Activated naive CD8-positive, alpha-beta T cell treated with anti-CD3 and anti-CD28 coated beads, Interleukin-2, amount 50 U/mL, for 24 hours (primary cell): ENCODE results near the gene SLC8A1.

Source experiments
- ATAC-seq: fragments of 150-1000 bp; cut with Tn5 transposase; one replicate; pipeline ENCODE4 v1.10.0; 2021
- DNase-seq: peaks from one replicate; pipeline ENCODE4 v3.0.0; 2021
- H3K27ac Mint-ChIP-seq: one replicate; pipeline ENCODE4 v1.8.0; 2021; ENCODE audit warnings: mild to moderate bottlenecking, mixed read lengths
- H3K27me3 Mint-ChIP-seq: one replicate; pipeline ENCODE4 v1.8.0; 2021; ENCODE audit warnings: mixed read lengths
- H3K36me3 Mint-ChIP-seq: one replicate; pipeline ENCODE4 v1.8.0; 2021; ENCODE audit warnings: low read depth, mixed read lengths
- H3K4me1 Mint-ChIP-seq: one replicate; pipeline ENCODE4 v1.8.0; 2021; ENCODE audit warnings: mixed read lengths
- H3K4me3 Mint-ChIP-seq: one replicate; pipeline ENCODE4 v1.8.0; 2021; ENCODE audit warnings: mild to moderate bottlenecking, moderate library complexity, mixed read lengths
- H3K9me3 Mint-ChIP-seq: one replicate; pipeline ENCODE4 v1.8.0; 2021; ENCODE audit warnings: mixed read lengths

SLC8A1 gene

DNA sequence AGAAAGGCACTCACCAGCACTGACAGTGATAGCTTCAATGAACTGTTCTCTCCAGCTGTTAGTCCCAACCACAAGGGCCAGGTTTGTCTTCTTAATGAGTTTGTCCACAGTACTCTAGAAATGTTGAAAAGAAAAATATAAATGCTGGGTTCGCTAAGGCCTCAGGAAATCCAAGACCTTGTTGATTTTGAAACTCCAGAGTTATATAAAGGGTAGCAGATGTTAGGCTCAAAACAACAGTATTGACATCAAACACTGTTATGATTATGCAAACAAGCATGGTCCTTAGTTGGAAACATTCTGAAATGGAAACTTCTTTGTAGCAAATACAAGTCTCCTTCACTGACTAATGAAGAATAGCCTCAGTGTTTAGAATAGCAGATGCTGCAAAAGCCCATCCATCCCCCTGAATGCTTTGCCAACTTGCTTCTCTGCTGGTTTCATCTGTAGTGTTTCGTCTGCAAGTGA is 291.1 kb downstream of the SLC8A1 start:
- H3K27ac Mint-ChIP-seq: no peak overlapping the region
- H3K27me3 Mint-ChIP-seq: no peaks in the 10 kb centered on the region
- no peaks in the 10 kb centered on the region for H3K36me3 Mint-ChIP-seq
- DNase-seq (no peak), ATAC-seq (no peak)
- no peaks in the 10 kb centered on the region for H3K9me3 Mint-ChIP-seq
- H3K4me1 Mint-ChIP-seq: no peaks in the 10 kb centered on the region
- no peak overlapping the region for H3K4me3 Mint-ChIP-seq

DNA sequence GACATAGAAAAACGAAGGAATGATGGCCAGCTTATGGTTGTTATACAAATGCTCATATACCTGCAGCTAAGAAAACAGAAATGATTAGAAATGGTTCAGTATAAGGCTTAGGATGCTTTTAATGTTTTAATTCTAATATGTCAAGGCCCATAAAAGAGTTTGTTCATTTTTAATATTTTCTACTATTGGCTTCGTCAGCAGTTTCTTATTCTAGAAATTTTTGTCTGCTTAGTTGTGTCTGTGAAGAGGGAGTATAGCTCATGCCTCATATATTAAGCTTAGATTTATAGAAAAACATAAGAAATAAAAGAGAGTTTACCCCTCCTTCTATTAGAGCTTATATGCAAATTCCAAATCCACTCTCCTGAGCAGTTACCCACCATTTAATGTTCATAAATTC is 292.6 kb downstream of the SLC8A1 start:
- Mint-ChIP-seq H3K27ac (no peak overlapping the region), H3K27me3 (no peaks in the 10 kb centered on the region), H3K4me3 (no peak overlapping the region), H3K9me3 (no peaks in the 10 kb centered on the region), H3K36me3 (no peaks in the 10 kb centered on the region), H3K4me1 (no peaks in the 10 kb centered on the region)
- ATAC-seq (no peak), DNase-seq (no peak)

DNA sequence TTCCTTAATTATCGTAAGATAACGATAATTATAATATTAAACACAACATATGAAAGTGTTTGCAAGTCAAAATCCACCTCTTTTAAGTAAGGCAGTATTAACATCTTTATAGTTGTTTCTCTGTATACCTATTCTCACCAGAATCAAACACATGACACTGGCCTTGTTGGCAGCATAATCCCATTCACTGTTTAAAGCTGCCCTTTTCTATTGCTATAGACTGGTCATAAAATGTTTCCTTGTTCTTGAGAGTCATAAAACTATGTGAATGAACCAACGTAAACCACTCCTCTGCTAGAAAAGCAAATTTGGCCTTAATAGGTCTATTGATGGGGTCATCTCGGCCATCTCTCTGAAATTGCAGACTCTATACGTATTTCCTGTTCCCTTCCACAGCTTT is 293.1 kb downstream of the SLC8A1 start:
- DNase-seq: no peak
- Mint-ChIP-seq H3K36me3 (no peaks in the 10 kb centered on the region), H3K9me3 (no peaks in the 10 kb centered on the region), H3K27ac (no peak overlapping the region), H3K4me3 (no peak overlapping the region), H3K4me1 (no peaks in the 10 kb centered on the region), H3K27me3 (no peaks in the 10 kb centered on the region)
- ATAC-seq: no peak

DNA sequence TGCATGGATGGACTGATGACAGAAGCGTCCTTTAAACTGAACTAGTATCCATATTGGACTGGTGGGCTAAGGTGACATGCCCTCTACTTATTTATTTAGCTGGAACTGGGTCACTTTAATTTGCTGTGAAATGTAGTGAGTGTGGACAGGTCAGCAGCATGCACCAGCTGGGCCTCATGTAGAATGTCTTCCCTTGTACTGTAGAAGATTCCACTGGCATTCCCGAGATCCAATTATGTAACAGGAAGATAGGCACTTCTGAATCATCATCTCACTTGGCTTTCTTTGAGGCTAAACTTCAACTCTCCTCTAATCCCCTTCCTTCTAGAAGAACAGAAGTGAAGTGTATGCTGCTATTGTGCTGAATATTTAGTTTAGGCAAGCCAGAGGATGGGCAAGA is 296.2 kb downstream of the SLC8A1 start:
- Mint-ChIP-seq H3K27ac (no peak overlapping the region), H3K27me3 (peaks cover 2% of the 10 kb centered on the region), H3K36me3 (no peaks in the 10 kb centered on the region), H3K9me3 (no peaks in the 10 kb centered on the region), H3K4me1 (no peaks in the 10 kb centered on the region), H3K4me3 (no peak overlapping the region)
- DNase-seq (no peak), ATAC-seq (no peak)

DNA sequence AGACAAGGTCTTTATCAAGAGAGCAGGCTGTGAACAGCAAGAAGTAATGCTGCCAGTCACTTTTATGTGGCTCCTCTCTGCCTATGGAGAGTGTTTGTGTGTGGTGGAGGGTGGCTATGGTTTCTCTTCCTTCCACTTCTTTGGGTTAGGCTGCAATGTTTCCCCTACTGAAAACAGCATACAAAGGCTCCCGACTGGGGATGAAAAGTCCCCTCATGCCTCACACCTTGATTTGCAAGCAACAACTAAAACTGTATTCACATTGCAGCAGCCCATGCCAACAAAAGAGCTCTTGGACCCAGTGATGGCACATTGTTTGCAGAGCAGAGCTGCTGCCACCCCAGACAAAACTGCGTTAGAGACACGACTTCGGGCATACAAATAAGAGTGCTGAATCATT is 301.6 kb downstream of the SLC8A1 start:
- H3K27me3 Mint-ChIP-seq: peaks cover 3% of the 10 kb centered on the region
- no peak for DNase-seq
- no peak overlapping the region for H3K27ac Mint-ChIP-seq
- no peak for ATAC-seq
- H3K36me3 Mint-ChIP-seq: no peaks in the 10 kb centered on the region
- no peaks in the 10 kb centered on the region for H3K4me1 Mint-ChIP-seq
- no peaks in the 10 kb centered on the region for H3K9me3 Mint-ChIP-seq
- H3K4me3 Mint-ChIP-seq: no peak overlapping the region

DNA sequence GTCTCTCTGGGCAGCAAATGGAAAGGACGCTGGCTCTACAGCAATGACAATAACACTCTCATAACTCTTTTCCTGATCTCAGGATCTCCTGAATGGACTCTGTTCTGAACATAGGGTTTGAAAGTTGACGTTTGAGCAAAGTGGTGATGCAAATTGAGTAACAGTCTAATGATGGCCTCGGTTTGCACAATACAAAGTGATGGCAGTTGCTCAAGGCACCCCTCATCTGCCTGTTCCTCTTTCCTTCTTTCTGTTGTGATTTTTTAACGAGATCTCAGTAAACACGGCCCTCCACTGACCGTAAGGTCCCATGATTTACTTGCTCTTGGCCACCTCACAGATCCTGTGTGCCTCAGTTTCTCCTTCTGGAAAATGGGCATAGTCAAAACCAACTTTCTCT is 303.6 kb downstream of the SLC8A1 start:
- DNase-seq: no peak
- Mint-ChIP-seq H3K4me1 (no peaks in the 10 kb centered on the region), H3K4me3 (no peak overlapping the region), H3K27me3 (peaks cover 3% of the 10 kb centered on the region), H3K27ac (no peak overlapping the region), H3K9me3 (no peaks in the 10 kb centered on the region), H3K36me3 (no peaks in the 10 kb centered on the region)
- no peak for ATAC-seq

DNA sequence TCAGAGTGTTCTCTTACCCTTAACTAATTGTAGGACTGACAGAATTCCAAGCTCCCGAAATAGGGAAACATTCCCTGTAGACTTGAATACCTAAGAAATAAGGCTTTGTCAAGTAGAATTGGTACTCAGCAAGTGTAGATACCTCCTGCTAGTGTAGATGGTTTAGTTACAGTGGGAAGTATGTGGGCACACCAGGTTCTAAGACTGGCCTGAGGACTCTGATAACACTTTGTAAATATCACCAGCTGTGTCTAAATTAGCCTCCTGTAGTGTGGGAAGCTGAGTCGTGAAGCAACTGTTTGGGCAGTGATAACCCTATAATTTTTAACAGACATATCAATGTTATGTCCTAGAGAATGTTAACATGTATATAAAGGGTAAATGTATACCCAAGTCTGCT is 304.5 kb downstream of the SLC8A1 start:
- Mint-ChIP-seq H3K36me3 (no peaks in the 10 kb centered on the region), H3K4me1 (no peaks in the 10 kb centered on the region), H3K27me3 (peaks cover 3% of the 10 kb centered on the region), H3K4me3 (no peak overlapping the region), H3K9me3 (no peaks in the 10 kb centered on the region), H3K27ac (no peak overlapping the region)
- no peak for DNase-seq
- ATAC-seq: no peak

DNA sequence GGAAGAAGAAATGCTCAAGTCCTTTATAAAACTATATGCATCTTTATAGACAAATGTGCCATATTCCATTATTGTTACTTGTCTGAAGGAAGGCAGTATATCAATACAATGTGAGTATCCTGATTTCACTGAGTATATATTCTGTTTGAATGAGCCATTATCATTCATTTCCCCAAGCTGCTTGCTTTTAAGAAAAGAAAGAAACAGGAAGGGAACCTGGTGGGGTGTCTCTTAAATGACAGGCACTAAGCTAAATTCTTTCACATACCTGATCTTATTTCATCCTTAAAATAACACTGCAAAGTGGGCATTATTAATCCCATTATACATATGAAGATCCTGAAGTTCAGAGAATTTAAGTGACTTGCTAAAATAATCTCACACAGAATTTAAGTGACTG is 307.9 kb downstream of the SLC8A1 start:
- no peak for DNase-seq
- Mint-ChIP-seq H3K4me1 (no peaks in the 10 kb centered on the region), H3K36me3 (no peaks in the 10 kb centered on the region), H3K27me3 (no peaks in the 10 kb centered on the region), H3K27ac (no peak overlapping the region), H3K9me3 (no peaks in the 10 kb centered on the region), H3K4me3 (no peak overlapping the region)
- no peak for ATAC-seq

DNA sequence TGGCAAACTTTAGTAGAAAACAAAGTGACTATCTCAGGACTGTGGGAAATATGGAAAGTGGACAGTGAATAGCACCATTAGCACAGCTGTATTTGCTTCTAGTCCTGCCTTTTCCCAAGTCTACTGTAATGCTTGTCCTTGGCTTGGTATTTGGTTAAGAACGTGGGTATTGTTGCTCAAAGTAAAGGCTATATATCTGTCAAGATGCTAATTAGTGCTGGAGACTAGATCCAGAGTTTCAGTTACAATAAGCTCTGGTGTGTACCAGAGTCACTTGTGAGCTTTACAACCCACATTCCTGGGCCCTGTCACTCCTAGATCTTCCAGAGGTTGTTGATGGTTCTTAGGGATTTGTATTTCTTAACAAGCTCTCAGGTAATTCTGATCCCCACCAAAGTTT is 313.6 kb downstream of the SLC8A1 start:
- Mint-ChIP-seq H3K9me3 (no peaks in the 10 kb centered on the region), H3K4me1 (no peaks in the 10 kb centered on the region), H3K36me3 (no peaks in the 10 kb centered on the region), H3K4me3 (no peak overlapping the region), H3K27ac (no peak overlapping the region), H3K27me3 (peaks cover 4% of the 10 kb centered on the region)
- ATAC-seq (no peak), DNase-seq (no peak)

DNA sequence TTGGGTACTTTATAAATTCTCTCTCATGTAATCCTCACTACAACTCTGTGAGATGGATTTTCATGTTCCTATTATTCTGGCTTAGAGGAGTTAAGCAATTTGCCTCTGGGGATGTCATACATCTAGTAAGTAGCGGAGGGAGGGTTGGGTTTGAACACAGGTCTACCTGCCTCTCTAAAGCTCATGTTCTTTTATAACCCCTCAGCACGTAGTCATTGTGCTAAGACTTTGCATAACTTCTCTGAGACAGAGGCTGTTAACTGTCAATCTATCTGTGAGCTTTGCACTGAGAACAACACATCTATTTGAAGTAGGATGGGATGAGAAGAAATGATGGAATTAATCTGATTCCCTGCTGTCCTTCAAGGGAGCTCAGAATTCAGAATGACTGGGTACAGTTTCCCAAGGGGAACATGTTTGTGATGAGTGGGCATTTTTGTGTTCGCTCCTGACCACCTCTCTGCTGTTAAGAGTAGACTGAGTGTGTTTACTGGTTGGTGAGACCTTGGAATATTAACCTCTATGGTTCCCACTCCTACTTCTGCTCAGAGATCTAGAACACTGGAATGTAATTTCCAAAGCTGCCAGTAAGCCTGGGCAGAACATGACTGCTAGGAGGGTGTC is 320.7 kb downstream of the SLC8A1 start:
- ATAC-seq: no peak
- Mint-ChIP-seq H3K27ac (no peak overlapping the region), H3K36me3 (no peaks in the 10 kb centered on the region), H3K9me3 (no peaks in the 10 kb centered on the region), H3K4me1 (peaks cover 9% of the 10 kb centered on the region), H3K4me3 (no peak overlapping the region), H3K27me3 (peaks cover 4% of the 10 kb centered on the region)
- DNase-seq: no peak

DNA sequence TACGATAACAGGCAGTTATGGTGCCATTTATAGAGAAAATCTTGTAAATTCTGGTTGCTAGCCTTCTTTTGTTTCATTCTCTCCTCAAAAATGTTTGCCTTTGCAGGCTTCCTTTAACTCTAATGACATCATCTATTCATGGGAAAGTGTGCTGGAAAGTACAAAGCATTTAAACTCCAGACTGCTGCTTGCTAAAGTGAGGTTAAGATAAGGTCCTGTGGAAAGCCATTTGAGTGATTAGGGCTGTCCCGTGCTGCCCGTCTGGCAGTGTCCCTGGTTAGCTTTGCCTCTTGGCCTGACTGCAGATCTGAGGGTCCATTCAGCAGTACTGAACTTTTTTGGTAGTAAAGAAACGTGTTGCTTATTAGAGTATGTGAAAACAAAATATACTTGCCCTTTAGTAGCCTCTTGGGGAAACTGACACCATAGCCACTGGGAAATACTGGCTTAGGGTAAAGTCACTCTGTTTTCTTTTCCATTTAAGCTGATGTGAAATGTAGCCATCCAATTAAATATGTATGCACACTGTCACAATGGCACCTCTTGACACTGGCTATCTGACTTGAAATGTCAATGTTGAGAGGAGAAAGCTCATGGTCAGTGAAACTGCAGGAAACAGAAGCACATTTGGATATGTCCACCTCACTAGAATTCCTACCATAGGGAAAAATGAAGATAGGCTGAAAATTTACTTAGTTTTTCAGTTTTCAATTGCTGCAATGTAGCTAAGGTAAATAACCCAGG is 321.5 kb downstream of the SLC8A1 start:
- Mint-ChIP-seq H3K36me3 (no peaks in the 10 kb centered on the region), H3K4me1 (peaks cover 11% of the 10 kb centered on the region), H3K9me3 (no peaks in the 10 kb centered on the region), H3K27ac (no peak overlapping the region), H3K4me3 (no peak overlapping the region), H3K27me3 (peaks cover 4% of the 10 kb centered on the region)
- no peak for ATAC-seq
- no peak for DNase-seq

DNA sequence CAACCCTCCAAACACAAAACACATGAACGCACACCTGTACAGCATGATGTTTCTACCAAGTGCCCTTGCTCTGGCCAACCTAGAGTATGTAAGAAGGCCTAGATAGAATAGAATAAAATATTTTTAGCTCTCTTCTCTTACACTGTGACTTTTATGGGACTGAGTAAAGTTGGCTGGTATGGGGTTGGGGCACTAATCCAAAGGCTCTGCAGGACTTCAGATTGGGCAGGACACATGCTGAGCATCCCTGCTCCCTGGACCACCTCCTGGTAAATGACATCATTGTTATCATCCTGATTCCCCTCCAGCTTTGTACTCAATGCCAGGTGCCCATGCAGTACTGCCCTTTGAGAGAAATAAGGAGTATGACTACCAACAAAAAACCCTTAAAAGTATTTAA is 322.2 kb downstream of the SLC8A1 start:
- Mint-ChIP-seq H3K36me3 (no peaks in the 10 kb centered on the region), H3K4me1 (peaks cover 11% of the 10 kb centered on the region), H3K27ac (no peak overlapping the region), H3K4me3 (no peak overlapping the region), H3K27me3 (peaks cover 5% of the 10 kb centered on the region), H3K9me3 (no peaks in the 10 kb centered on the region)
- ATAC-seq: no peak
- DNase-seq: no peak

DNA sequence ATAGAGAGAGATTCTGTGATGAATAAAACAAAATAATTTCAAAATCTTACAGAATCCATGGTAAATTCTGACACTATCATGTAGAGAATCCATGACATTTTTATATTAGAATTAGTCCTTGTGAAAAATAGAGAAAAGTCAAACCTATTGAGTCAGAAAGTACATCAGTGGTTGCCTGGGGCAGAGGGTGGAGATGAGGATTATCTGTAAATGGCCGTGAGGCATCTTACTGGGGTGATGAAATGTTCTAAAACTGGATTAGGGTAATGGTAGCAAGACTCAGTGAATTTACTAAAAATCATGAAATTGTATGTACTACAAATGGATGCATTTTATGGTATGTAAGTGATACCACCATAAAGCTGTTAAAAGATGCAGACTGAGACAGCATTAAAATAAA is 323.1 kb downstream of the SLC8A1 start:
- Mint-ChIP-seq H3K36me3 (no peaks in the 10 kb centered on the region), H3K4me3 (no peak overlapping the region), H3K27ac (no peak overlapping the region), H3K4me1 (peaks cover 11% of the 10 kb centered on the region), H3K27me3 (peaks cover 2% of the 10 kb centered on the region), H3K9me3 (no peaks in the 10 kb centered on the region)
- DNase-seq: no peak
- ATAC-seq: no peak

DNA sequence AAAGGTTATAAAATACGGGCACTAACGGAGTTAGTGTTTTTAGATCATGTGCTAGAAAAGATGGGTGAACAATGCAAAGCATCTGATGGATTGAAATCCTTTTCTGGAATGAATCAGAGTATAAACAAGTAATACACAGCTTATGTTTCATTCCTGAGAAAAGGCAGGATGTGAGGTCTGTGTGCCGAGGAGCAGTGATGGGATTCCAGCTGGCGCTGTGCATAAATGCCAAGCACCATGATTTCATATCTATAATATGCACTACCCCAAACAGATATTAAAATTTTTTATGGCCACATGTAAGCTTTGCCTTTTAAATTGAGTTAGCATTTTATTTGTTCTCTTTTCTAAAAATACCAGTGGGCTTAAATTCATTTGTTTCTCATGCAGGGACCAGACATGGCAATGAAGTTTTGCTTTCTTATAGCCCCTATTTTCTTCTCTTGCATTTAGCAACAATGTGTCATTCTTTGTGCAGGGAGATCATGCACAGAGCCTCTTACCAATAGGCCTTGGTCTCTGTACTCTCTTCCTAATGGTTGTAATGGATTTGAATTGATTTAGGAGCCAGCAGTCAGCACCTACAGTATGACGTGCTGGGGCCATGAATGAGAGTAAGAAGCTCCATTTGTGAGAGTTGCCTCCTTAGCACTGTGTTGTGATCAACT is 323.9 kb downstream of the SLC8A1 start:
- DNase-seq (no peak), ATAC-seq (no peak)
- H3K27me3 Mint-ChIP-seq: peaks cover 2% of the 10 kb centered on the region
- H3K36me3 Mint-ChIP-seq: no peaks in the 10 kb centered on the region
- H3K27ac Mint-ChIP-seq: no peak overlapping the region
- H3K9me3 Mint-ChIP-seq: no peaks in the 10 kb centered on the region
- H3K4me3 Mint-ChIP-seq: no peak overlapping the region
- peaks cover 11% of the 10 kb centered on the region for H3K4me1 Mint-ChIP-seq

DNA sequence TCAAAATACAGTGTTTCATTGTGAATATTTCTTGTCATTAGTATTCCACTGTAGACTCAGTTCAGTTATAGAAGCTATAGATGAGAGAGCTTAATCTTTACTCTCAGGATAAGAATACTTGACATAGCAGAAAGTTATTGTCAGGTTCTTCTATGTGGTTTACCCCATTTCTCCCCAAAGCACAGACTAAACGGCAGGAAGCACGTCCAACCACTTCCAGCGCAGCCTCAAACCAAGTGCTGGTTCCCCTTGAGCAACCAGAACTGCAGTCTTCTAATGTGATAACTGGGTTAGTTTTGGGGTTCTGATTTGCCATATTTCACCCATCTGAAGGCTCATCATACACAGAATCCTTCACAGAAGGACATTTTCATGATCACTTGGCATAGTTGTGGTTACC is 324.7 kb downstream of the SLC8A1 start:
- H3K9me3 Mint-ChIP-seq: no peaks in the 10 kb centered on the region
- H3K27ac Mint-ChIP-seq: no peak overlapping the region
- peaks cover 2% of the 10 kb centered on the region for H3K27me3 Mint-ChIP-seq
- no peak for DNase-seq
- H3K4me3 Mint-ChIP-seq: no peak overlapping the region
- H3K36me3 Mint-ChIP-seq: no peaks in the 10 kb centered on the region
- peaks cover 11% of the 10 kb centered on the region for H3K4me1 Mint-ChIP-seq
- peak; percentile 43 for ATAC-seq
